ENCODE data around the gene SPHK2.

The SPHK2 gene

GRCh38 chr19:48618916-48619691 is at the start of gene SPHK2, which contains the start of gene RPL18:
SPHK2 (plus strand) TSS chr19:48619506; CDS start chr19:48620515, 1,009 bp downstream.
RPL18 (minus strand) TSS chr19:48619178; CDS start chr19:48619143, 35 bp downstream.
- H3K4me1 ChIP-seq (ENCODE audit: control insufficient read depth, insufficient read depth, low read length) = peaks cover 34% of the 10 kb centered on the region
- peak within 1 kb of the TSS; percentile 100 for H3K27ac ChIP-seq (ENCODE audit: extremely low read depth, low read depth, low read length)
- ChIA-PET CTCF (interaction anchor here (1.0 to 1.8 kb wide), 4 partner anchors 8 to 351 kb away, joined by 3 to 5 read pairs (median 3); no protein-coding TSS in a partner anchor), POLR2A (interaction anchor here (0.5 to 1.8 kb wide), 53 partner anchors 10 to 1248 kb away, joined by 3 to 97 read pairs (median 5); partner anchors contain the start of genes ALDH16A1, CA11, DBP and IZUMO1)
- H3K9me3 ChIP-seq (ENCODE audit: control insufficient read depth, insufficient read depth, low read depth, low read length) = no peaks in the 10 kb centered on the region
- H3K4me3 ChIP-seq (ENCODE audit: low read depth, low read length) = peak within 1 kb of the TSS; percentile 76
- peaks cover 14 to 43% of the 10 kb centered on the region in 2 experiments for H3K36me3 ChIP-seq (ENCODE audit: control insufficient read depth in 2 of 2, insufficient read depth in 1 of 2, low read length in 2 of 2)
- no peak for TF ChIP-seq ZNF560 (tag by site-specific recombination; IDR thresholded peaks at IDR 0.05; ENCODE audit: borderline replicate concordance)
- TF ChIP-seq ZNF24 (tag by site-specific recombination; IDR thresholded peaks at IDR 0.05) = peak; percentile 95; the same call in 1 of the 2 replicates
- peak; percentile 67; the same call in 1 of the 2 replicates for TF ChIP-seq ZBTB20 (tag by site-specific recombination; IDR thresholded peaks at IDR 0.05)
- peak; percentile 38; the same call in 1 of the 2 replicates for TF ChIP-seq ZNF558 (tag by site-specific recombination; IDR thresholded peaks at IDR 0.05)
- TF ChIP-seq ZFP37 (tag by site-specific recombination; IDR thresholded peaks at IDR 0.05) = peak; percentile 83; the same call in 1 of the 2 replicates
- peak; percentile 64; the same call in 1 of the 2 replicates for TF ChIP-seq ZNF239 (tag by site-specific recombination; IDR thresholded peaks at IDR 0.05)
- no peak for TF ChIP-seq ZNF626 (tag by site-specific recombination; IDR thresholded peaks at IDR 0.05)
- TF ChIP-seq ZNF529 (tag by site-specific recombination; IDR thresholded peaks at IDR 0.05; ENCODE audit: insufficient replicate concordance) = no peak
- no peak for TF ChIP-seq ZNF221 (tag by site-specific recombination; IDR thresholded peaks at IDR 0.05; ENCODE audit: borderline replicate concordance)
- peak; percentile 37 for TF ChIP-seq ZNF394 (tag by site-specific recombination; IDR thresholded peaks at IDR 0.05; ENCODE audit: borderline replicate concordance)
- TF ChIP-seq ZIC2 (tag by site-specific recombination; IDR thresholded peaks at IDR 0.05) = peak; percentile 18; the same call in 1 of the 2 replicates
- peak; percentile 96 for TF ChIP-seq ZNF692 (tag by site-specific recombination; IDR thresholded peaks at IDR 0.05)
- no peak for TF ChIP-seq ZNF658 (tag by site-specific recombination; IDR thresholded peaks at IDR 0.05)
- TF ChIP-seq KLF16 (tag by site-specific recombination; IDR thresholded peaks at IDR 0.05) = peak; percentile 98
- TF ChIP-seq ZNF645 (tag by site-specific recombination; IDR thresholded peaks at IDR 0.05) = no peak
- TF ChIP-seq ZNF768 (tag by site-specific recombination; IDR thresholded peaks at IDR 0.05) = no peak
- no peak for TF ChIP-seq REST (tag by site-specific recombination; IDR thresholded peaks at IDR 0.05)
- TF ChIP-seq PATZ1 (tag by site-specific recombination; IDR thresholded peaks at IDR 0.05) = peak; percentile 60
- TF ChIP-seq KLF9 (tag by site-specific recombination; IDR thresholded peaks at IDR 0.05; ENCODE audit: low read depth) = peak; percentile 87
- TF ChIP-seq ZNF510 (tag by site-specific recombination; IDR thresholded peaks at IDR 0.05; ENCODE audit: insufficient replicate concordance) = no peak
- TF ChIP-seq ZNF184 (tag by site-specific recombination; IDR thresholded peaks at IDR 0.05) = no peak
- TF ChIP-seq TSHZ1 (tag by site-specific recombination; IDR thresholded peaks at IDR 0.05; ENCODE audit: borderline replicate concordance) = no peak
- TF ChIP-seq ZNF423 (tag by site-specific recombination; IDR thresholded peaks at IDR 0.05) = no peak
- peak; percentile 98 for TF ChIP-seq KLF8 (tag by site-specific recombination; IDR thresholded peaks at IDR 0.05)
- TF ChIP-seq SP7 (tag by site-specific recombination; IDR thresholded peaks at IDR 0.05) = peak; percentile 93

Data from HEK293 (cell line).